Measurements from ENCODE around the gene NHSL1.

The NHSL1 gene

DNA sequence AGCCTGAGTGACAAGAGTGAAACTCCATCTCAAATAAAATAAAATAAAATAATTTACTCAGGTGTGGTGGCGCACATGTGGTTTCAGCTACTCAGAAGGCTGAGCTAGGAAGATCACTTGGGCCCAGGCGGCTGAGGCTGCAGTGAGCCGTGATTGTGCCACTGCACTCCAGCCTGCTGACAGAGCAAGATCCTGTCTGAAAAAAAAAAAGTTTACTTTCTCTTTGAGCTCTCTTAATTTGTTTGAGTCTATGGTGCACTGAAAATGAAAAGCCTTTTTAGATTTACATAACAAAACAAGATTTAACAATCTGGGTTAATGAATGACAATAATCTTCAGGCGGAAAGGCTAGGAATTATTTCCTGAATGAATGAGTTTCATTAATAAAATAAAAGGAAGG is 23.3 kb upstream of the NHSL1 start:
- DNase-seq (ENCODE audit: low spot score) = no peak

DNA sequence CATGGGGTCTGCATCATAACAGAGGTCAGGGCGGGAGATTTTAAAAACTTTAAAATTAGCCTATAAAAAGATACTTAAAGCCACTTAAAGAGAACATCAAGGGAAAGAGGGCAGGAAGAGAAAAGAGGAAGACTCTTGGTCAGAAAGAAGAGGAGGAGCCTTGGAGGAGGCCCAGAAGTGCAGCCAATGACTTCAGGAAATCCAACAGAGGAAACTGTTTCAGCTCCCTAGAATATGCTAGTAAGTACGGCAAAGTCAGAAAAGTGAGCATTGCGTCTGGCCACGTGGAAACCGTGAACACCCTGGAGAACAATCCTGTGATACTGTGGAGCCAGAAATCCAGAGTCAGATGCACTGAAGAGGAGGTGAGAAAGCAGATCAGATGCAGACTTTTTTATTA is 22.5 kb upstream of the NHSL1 start:
- DNase-seq (ENCODE audit: low spot score) = peak; percentile 80

DNA sequence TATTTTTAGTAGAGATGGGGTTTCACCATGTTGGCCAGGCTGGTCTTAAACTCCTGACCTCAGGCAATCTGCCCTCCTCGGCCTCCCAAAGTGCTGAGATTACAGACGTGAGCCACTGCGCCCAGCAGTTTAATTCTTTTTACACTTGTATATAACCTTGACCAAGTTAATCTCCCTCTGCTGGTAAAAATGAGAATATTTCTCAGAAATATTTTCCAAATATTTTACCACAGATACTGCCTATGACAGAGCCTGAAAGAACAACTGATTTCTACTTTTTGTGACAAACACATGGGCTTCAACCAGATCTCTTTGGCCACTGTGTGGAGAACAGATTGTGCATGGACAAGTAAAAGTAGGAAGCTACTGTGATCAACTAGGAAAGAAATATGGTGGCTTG is 21.2 kb upstream of the NHSL1 start:
- DNase-seq (ENCODE audit: low spot score) = no peak

DNA sequence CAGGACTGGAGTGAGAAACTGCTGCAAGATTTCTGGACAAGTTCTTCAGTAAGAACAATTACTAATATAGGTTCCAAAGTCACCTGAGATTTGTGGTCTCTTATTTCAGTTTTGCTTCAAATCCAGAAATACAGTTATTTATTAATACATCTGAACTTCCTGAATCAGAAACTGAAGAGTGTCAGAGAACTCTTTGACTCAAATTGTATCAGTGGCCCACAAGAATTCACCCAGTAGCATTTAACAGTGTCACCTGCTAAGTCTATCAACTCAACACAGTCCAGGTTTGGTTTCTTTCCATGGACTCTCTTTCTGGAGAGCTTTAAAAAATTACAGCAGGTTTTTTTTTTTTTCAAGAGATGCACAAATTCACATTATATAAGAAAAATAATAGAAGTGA is 18.8 kb upstream of the NHSL1 start:
- DNase-seq (ENCODE audit: low spot score) = no peak

DNA sequence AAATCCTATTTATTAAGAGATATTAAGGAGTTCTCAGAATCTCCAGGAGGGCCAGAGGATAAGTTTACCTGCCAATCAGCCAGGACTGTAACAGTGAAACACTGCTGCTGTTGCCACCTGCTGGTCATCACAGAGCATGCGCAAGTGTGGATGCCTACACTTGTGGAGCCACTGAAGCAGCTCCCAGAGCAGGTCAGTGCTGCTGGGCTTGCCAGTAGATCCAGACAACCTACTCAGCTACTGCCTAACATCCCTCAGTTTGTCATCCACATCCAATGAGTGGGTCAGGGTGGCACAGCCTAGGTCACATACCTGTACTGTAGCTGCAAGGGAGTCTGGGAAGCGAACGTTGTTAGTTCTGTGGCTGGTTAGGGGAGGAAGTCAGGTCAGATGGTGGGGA is 18.3 kb upstream of the NHSL1 start:
- DNase-seq (ENCODE audit: low spot score) = no peak

DNA sequence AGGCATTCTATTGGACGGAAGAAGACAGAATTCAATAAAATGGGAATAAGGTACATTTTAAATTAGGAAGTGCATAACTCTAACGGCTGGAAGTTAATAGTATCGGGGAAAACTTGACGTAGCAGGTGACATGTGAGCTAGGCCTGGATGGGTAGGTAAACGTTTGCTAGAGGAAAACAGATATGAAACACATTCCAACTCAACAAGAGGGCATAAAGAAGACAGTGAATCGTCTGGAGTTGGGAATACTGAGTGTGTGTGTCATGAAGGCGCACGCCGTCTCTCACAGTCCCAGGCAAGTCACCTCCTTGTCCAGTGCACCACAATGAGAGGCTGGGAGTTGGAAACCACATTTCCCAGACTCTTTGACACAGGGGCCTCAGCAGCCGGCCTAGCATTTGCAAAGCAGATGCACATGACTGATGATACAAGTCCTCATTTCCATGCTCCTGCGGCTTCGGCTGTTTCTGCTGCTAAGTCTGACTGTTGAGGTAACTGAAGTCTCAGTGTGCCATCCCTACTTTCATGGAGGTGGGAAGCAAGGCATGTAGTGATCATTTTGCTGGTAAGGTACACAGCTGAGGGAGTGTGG is 16.5 kb upstream of the NHSL1 start:
- DNase-seq (ENCODE audit: low spot score) = no peak

DNA sequence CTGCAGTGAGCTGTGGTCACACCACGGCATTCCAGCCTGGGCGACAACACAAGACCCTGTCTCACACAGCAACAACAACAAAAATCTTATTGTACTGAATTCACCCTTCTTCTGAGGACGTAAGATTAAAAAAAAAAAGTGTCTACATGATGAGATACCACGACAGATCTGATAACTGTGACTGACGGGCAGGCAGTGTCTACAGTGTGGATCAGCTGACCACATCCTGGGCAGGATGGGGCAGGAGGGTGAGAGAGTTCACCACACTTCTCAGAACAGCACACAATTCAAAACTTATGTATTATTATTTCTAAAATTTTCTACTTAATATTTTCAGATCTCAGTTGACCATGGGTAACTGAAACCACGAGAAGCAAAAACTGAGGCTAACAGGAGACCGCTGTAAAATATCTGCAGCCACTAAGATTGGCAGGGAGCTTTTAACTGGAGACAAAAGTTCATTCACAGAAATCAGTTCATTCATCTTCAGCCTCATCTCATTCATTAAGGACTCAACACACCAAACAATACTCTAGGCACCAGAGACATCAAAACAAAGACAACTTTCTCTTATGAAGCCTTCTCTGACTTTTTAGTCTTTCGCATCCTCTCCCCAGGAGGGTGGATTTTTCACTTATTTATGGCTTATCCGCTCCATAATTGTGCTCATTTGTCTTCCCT is 15.7 kb upstream of the NHSL1 start:
- DNase-seq (ENCODE audit: low spot score) = no peak

DNA sequence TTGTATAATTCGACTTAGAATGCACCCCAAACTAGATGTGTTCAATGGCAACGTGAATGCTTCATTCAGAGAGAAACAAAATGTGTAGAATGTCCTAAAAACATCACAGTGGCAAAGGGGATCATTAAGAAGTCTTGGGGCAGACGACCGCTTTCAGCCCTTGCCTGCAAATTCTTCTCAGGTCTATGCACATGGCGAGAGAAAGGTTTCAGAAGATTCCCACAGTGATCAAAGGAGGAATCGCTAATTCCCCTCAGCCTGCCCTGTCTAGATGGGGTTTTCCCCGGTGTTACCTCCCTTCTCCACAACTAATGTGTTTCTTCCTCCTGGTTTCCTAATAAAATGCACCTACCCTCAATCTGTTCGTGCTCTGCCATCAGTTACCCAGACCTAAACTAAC is 13.3 kb upstream of the NHSL1 start:
- no peak for DNase-seq (ENCODE audit: low spot score)

DNA sequence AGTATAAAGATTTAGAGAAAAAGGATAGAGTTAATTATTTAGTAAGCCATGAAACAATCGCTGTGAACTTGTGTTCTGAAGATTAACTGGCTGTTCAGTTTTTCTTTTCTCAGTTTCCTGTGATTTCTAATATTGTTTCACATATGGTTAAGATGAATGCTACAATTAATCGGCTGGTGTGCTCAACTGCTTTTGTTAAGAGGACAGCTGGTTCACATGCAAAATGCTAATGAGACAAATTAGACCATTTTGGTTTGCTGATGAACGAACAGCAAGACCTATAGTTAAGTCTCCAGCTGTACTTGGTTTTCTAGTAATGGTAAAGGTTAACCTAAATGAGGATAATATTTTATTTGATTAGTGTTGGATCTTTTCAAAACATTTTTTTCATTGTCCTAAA is 10.8 kb upstream of the NHSL1 start:
- DNase-seq (ENCODE audit: low spot score) = no peak

DNA sequence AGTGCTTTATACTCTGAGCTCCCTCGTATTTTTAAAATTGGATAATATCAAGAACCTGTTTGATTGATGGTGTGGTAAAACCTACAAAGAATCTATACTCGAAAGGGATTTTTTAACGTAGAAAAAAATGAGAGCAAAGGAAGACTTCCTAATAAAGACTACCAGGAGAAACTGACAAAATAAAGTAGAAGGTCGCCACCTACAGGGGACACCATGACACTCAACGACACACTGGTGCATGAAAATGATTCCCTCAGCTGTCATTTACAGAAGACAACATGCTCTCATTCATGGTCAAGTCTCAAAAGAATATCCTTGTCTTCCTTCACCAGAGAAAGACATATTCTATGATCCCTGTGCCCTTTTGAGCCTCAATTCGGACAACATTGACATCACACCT is 10.1 kb upstream of the NHSL1 start:
- peak; percentile 78 for DNase-seq (ENCODE audit: low spot score)

DNA sequence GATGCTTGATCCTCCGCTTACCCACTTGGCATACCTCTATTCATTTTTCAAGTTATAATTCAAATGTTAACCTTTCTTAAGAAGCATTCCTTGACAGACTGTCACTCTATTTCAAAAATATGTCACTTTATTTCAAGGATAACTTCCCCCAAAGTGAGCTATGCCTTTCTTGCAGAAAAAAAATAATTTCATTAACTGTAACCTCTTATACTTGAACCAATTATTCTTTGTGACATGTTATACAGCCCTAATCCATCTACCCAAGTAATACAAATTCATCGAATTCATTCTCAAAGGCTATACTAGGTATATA is 9.3 kb upstream of the NHSL1 start:
- no peak for DNase-seq (ENCODE audit: low spot score)

DNA sequence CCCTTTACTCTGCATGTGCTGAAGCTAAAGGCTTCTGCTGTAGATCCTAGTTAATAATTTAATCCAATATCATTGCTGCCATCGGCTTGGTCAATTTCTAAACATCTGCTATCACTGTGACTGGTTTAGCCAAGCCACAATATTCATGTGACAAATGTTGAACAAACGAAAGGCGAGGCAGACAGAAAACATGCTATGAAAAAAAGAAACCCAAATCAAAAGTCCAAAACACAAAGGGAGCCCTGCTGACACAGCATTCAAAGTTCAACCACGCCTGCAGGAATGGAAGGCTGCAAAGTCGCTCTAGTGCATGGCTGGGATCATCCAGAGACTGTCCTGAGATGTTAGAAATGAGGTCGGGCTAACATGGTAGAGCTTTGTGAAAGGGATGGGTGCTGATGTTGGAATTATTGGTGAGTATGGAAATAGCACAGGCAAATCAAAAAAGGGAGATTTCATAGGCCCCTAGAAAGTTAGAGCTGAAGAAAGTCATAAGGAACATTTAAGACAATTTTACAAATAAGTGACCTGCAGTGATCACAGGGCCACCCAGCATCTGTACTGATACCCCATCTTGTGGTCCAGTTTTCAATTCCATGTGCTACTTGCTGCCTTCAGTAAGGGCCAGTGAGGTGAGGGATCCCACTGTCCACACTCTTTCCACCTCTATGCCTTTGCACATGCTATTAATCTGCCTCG is 8.8 kb upstream of the NHSL1 start:
- DNase-seq (ENCODE audit: low spot score) = no peak

DNA sequence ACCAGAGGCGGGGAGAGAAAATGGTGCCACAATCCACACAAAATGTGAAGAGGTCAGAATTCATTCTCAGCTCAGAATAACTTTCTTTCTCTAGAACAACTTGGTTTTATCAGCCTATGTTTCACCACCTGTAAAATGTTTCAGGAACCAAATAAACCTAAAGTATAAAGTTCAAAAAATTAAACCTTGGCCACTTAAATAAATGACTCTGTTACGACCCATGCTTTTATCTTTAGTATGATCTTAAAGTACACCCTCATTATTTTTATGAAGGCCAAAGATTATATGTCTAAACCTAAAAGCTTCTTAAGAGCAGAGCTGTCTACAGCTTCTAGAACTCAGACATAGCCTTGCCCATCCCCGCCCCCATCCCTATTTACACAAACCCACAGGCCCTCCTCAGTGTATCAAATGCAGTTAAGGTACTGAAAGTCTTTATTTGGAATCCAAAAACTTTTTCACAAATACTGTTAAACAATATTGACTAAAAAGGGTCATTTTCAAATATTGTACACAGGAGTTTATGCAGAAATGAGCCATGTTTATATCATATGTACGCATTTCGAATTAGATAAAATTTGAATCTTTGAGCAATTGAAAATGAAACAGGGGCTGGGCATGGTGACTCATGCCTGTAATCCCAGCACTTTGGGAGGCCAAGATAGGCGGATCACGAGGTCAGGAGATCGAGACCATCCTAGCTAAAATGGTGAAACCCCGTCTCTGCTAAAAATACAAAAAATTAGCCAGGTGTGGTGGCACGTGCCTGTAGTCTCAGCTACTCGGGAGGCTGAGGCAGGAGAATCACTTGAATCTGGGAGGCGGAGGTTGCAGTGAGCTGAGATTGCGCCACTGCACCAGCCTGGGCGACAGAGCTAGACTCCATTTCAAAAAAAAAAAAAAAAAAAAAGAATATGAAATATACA is 5.7 kb upstream of the NHSL1 start:
- no peak for DNase-seq (ENCODE audit: low spot score)

DNA sequence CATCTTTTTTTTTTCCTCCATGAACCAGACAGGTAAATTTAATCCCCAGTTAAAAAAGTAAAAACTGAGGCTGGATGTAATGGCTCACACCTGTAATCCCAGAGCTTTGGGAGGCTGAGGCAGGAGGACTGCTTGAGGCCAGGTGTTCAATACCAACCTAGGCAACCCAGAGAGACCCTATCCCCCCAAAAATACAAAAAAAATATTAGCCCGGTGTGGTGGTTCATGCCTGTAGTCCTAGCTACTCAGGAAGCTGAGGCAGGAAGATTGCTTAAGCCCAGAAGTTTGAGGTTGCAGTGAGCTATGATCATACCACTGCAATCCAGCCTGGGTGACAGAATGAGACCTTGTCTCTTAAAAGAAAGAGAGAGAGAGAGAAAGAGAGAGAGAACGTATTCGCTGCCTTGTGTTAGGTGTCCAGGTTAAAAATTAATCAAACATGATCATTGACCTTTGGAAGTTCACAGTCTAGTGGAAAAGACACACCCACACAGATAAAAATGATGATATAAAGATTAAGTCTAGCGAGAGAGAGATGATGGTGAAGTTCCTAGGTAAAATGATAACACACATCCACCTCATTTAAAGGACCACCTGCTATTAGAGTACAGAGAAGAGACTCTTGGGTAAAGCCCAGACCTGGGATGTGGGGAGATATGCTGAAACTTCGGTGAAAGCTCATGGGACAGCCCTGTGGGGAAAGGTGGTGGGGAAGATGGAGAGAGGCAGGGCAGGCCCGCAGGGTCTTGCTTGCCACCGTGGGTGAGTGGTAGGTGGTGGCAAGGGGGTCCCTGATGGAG is 4.8 kb upstream of the NHSL1 start:
- no peak for DNase-seq (ENCODE audit: low spot score)

DNA sequence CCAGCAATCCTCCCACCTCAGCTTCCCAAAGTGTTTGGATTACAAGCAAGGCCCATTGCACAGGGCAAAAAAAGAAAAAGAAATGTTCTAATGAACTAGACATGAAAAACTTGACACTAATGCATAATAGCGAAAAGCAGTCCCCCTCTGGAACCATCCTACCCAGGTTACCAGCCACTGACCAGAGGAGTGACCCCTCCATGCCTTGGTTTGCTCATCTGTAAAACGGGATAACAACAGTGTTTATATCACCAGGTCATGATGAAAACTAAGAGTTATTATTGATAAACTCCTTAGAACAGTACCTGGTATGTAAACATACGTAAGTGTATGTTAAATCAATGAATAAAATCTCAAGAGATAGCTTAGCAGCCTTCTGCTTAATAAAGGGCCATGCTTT is 3.3 kb upstream of the NHSL1 start:
- no peak for DNase-seq (ENCODE audit: low spot score)

DNA sequence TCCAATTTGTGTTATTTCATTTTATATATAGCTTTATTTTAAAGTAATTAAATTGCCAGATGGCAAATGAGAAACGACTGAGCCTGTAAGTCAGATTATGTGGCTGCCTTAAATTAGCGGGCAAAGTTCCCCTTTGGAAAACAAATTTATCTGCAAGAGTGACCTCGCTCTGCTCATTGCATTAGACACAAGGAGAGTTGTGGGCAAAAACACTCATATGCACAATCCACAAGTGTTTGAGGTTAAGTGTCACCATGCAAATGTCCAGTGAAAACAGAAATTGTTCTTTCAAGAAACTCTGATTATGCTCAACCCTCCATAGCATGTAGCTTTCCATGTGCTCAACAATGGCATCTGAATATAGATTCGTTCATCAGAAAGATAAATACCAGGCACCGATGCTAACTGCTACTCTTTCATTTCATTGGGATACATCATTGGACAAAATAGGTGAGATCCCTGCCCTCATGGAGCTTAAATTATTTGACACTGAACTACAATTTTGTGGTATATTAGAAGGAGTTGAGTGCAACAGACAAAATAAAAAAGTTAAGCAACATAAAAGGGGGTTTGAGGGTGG is 1.7 kb upstream of the NHSL1 start:
- no peak for DNase-seq (ENCODE audit: low spot score)

DNA sequence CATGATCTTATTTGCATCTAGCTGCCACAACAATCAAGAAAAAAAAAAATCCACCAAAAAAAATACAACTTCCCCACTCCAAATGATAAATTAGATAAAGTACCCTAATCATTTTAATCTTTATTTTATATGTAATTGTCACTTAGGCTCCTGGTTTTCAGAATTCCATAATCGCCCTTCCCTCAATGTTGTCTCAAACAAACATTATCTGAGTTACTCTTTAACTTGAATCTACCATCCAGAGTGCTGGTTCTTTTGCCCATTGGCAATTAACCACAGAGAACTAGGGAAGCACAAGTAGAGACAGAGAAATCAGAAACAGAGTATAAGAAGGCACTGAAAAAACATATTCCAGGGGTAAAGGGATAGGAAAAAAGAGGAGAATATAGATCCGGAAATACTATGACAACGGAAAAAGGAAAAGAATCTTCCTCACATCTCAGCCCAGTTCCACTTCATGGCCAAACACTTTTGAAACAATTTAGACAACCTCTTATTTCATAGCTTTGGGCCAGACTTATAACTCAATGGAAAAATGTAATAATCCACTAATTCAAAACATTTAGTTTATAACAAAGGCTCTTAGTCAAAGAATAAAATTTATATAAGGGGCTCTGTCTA is 861 bp upstream of the NHSL1 start:
- no peak for DNase-seq (ENCODE audit: low spot score)

DNA sequence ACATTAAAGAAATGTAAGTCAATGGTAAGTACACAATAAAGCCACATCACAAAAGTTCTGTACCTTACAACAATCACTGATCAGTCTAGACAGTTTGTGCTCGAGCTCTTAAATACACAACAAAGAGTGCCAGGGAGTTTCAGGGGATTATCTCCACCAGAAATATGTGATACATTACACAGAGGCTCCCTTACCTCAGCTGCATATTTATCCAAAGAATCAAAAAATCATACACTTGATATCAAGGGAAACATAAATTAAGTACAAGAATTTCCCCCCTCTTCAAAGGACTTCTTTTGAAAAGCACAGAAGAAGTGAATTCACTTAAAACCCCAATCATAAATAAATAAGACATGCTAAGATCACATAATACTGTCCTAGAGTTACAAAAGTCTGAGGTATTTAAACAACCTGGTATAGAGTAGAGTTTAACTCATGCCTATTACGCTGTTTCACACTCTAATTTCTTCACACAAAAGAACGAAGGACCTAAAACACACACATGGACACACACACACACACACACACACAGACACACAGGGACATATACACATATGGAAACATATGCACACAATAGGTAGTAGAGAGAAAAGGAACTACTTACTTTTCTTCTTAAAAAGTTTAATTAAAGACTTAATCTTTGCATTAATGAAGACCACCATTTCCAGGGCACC is 528 bp downstream of the NHSL1 start:
- DNase-seq (ENCODE audit: low spot score) = no peak

DNA sequence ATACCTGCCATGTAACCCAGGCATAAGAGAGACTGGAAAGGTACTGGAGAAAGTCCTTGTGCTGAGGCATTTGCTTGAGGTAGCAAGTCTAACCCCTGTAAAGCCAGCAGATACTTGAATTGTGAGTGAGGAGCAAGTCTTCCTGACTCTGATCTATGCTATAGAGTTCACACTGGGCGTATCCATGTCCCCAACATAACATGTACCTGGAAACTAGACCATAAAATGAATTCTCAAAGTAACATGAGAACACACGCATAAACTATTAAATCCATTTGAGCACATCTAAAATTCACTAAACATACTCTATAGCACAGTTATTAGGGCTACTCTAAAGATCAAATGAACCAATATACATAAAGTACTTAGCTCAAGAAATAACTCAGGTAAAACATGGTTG is 2.0 kb downstream of the NHSL1 start:
- DNase-seq (ENCODE audit: low spot score) = no peak

DNA sequence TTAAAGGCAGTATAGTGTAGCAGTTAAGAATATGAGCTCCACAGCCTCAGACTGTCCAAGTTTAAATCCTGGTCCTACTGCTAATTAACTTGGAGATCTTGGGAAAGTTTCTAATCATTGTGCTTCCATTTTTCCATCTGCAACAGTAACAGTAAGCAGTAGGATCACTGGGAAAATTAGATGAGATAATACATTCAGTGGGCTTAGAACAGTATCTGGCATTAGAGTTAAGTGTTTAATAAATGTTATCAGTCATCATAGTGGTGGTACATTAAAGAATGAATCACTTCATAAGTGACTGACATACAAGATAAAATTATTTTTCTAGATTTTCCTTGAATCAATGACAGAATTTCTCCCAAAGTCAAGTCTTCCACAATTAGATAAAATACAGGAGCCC is 5.0 kb downstream of the NHSL1 start:
- DNase-seq (ENCODE audit: low spot score) = no peak

DNA sequence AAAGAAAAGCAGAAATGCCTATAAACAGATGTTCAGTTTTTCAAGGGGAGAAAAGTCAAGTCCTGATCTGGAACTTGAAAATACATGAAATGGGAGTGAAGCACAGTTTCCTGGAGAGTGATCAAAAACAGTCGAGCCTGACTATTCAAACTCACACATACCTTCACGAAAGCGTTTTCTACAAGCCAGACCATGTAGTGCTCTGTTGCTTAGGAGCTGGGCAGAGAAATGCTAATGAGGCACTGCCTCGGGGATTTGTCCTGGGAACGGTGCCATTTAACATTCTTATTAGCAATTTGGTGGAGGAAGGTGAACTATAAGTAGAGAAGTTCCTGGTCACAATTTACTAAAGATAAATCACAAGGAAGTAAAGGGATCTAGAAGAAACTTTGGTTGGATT is 5.9 kb downstream of the NHSL1 start:
- DNase-seq (ENCODE audit: low spot score) = peak; percentile 35
